BLaER1 treated with 17β-estradiol and CSF1 and Interleukin-3, amounts not matched to agents 10 nM and 100 nM (cell line): ENCODE data around the gene ETV3.

Experiments used
- H3K27ac ChIP-seq, 11 experiments: shearing (Covaris generic); formaldehyde crosslinking; 2 replicates each; pipeline ENCODE4 v1.8.1; 2022
- H3K27me3 ChIP-seq, 11 experiments: shearing (Covaris generic); formaldehyde crosslinking; 2 replicates each; pipeline ENCODE4 v1.8.1; 2022
- H3K36me3 ChIP-seq, 11 experiments: shearing (Covaris generic); formaldehyde crosslinking; 2 replicates each; pipeline ENCODE4 v1.8.1; 2022
- H3K4me1 ChIP-seq, 10 experiments: shearing (Covaris generic); formaldehyde crosslinking; 2 replicates each; pipeline ENCODE4 v1.8.1; 2022
- H3K4me2 ChIP-seq, 11 experiments: shearing (Covaris generic); formaldehyde crosslinking; 2 replicates each; pipeline ENCODE4 v1.8.1; 2022
- H3K4me3 ChIP-seq, 10 experiments: shearing (Covaris generic); formaldehyde crosslinking; 2 replicates each; pipeline ENCODE4 v1.8.1; 2022
- H3K9ac ChIP-seq, 11 experiments: shearing (Covaris generic); formaldehyde crosslinking; 2 replicates each; pipeline ENCODE4 v1.8.1; 2022
- H3K9me3 ChIP-seq, 11 experiments: shearing (Covaris generic); formaldehyde crosslinking; replicated peaks in 1 of 11; 2 replicates each; pipeline ENCODE4 v1.8.1; 2022
- H4K20me1 ChIP-seq, 11 experiments: shearing (Covaris generic); formaldehyde crosslinking; 2 replicates each; pipeline ENCODE4 v1.8.1; 2022
- Cebpa-rat ChIP-seq, 11 experiments: shearing (Covaris generic); IDR thresholded peaks; 2 replicates each; pipeline ENCODE4 v1.8.1; 2022

The ETV3 gene

DNA sequence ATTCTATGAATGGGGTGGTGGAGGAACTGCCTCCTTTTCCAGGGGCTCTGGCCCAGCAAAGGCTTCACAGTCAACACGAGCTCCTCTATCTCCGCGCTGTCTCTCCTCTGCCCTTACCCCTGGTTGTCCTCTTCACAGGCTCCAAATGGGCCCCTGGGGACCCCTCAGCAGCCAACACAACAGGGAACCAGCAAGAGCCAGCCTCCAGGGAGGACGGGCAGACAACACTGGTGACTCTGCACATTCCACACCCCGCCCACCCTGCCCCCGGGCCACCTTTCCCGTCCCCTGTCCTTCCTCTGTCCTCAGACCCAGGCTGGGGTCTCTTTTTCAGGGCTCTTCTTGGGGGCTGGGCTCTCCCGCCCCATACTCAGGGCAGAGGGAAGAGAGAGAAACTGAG lies 17.5 kb upstream of the ETV3 start:
- peak overlapping the region in 9 of 11 experiments; percentile 27 to 61 (median 50); a peak in 15 of 22 replicates for H3K9ac ChIP-seq
- H3K4me2 ChIP-seq: peak overlapping the region; percentile 83 to 95 (median 91)
- H3K9me3 ChIP-seq: no peaks in the 10 kb centered on the region

DNA sequence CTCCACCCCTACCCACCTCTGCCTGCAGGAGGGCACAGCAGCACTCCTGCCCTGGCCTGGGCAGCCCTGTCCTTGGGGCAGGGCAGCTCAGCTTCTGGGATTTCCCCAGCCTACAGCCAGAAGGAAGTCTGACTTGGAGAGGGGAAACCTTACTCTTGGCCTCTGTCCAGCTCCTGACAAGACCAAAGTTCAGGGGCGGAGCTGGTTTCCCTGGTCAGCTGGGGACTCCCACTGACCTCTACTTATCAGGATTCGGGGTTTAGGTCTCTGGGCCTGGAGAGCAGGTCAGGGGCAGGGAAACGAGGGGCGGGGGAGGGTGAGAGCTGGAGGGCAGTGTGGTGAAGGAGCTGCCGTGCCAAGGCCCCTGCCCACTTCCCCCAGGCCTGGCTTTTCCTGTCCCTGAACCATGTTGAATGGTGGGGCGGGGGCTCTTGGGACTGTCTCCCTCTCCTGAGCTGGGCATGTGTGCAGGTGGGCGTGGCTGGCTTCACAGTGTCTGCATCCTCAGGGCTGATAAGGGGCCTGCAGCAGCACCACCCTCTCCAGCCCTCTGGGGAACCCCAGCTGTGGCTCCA lies 16.8 kb upstream of the ETV3 start:
- Histone ChIP-seq H3K4me2 (peak overlapping the region; percentile 83 to 95 (median 91)), H3K27ac (peak overlapping the region in 9 of 11 experiments; percentile 11 to 55 (median 30); a peak in 12 of 22 replicates), H3K4me3 (peak overlapping the region in 5 of 10 experiments; percentile 6 to 33 (median 16); a peak in 5 of 20 replicates)

More for the DNA sequence above, 17.5 kb upstream of the ETV3 start:
- Histone ChIP-seq H3K27ac (peak overlapping the region in 9 of 11 experiments; percentile 11 to 60 (median 44); a peak in 10 of 22 replicates), H4K20me1 (no peaks in the 10 kb centered on the region), H3K4me1 (peaks cover 32 to 62% (median 34%) of the 10 kb centered on the region in 10 experiments), H3K27me3 (no peaks in the 10 kb centered on the region), H3K4me3 (peak overlapping the region in 7 of 10 experiments; percentile 6 to 54 (median 35); a peak in 9 of 20 replicates), H3K36me3 (no peaks in the 10 kb centered on the region)
- TF ChIP-seq Cebpa-rat (IDR thresholded peaks at IDR 0.05): no peak

DNA sequence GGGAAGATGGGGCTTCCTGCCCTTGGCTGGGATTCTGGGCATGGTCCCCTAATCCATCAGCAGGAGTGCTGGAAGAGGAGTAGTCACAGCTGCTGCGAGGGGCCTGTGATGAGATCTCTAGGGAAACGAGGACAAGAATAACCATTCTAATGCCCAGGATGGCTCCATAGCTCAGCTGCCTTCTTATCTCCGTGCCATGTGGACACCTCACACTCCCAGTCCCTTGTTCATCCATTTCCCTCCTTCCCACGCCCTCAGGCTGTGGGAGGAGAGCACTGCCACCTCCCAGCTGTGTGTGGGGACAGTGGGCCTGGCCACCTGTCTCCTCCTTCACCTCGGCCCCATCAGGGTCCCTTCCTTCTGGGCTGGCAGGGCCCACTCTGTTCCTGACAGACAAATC lies 16.1 kb upstream of the ETV3 start:
- Histone ChIP-seq H3K9me3 (no peaks in the 10 kb centered on the region), H3K4me1 (peaks cover 32 to 65% (median 34%) of the 10 kb centered on the region in 10 experiments), H3K27me3 (no peaks in the 10 kb centered on the region), H4K20me1 (no peaks in the 10 kb centered on the region), H3K4me3 (0 out of 20 replicates have a peak overlapping the region, but pooled peaks of 1 of the 10 experiments have one; percentile 11), H3K9ac (0 out of 22 replicates have a peak overlapping the region, but pooled peaks of 1 of the 11 experiments have one; percentile 44), H3K4me2 (peak overlapping the region; percentile 83 to 95 (median 91)), H3K27ac (peak overlapping the region in 6 of 11 experiments; percentile 4 to 55 (median 22); a peak in 4 of 22 replicates), H3K36me3 (no peaks in the 10 kb centered on the region)
- TF ChIP-seq Cebpa-rat (IDR thresholded peaks at IDR 0.05): no peak

More for the DNA sequence above, 16.8 kb upstream of the ETV3 start:
- H4K20me1 ChIP-seq: no peaks in the 10 kb centered on the region
- peaks cover 32 to 65% (median 34%) of the 10 kb centered on the region in 10 experiments for H3K4me1 ChIP-seq
- H3K27me3 ChIP-seq: no peaks in the 10 kb centered on the region
- H3K36me3 ChIP-seq: no peaks in the 10 kb centered on the region
- no peaks in the 10 kb centered on the region for H3K9me3 ChIP-seq
- TF ChIP-seq Cebpa-rat (IDR thresholded peaks at IDR 0.05): no peak
- H3K9ac ChIP-seq: peak overlapping the region in 7 of 11 experiments; percentile 17 to 59 (median 41); a peak in 9 of 22 replicates

DNA sequence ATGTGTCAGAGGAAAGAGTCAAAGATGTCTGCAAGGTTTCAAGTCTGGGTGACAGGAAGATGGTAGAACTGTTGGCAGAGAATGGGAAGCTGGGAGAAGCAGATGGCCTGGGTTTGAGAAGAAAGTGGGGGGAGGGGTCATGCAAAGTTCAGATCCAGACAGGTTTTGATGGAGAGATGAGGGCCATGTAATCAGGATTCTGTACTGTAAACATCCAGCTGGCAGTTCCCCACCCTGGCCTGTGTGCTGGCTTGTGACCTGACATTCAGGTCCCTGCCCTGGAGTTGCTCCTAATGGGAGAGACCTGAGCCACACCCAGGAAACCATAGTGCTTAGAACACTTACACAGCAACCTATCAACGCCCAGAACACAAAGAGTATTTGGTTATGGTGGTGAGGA lies 15.6 kb upstream of the ETV3 start:
- TF ChIP-seq Cebpa-rat (IDR thresholded peaks at IDR 0.05): no peak
- H3K27me3 ChIP-seq: no peaks in the 10 kb centered on the region
- no peak overlapping the region for H3K9ac ChIP-seq
- H3K27ac ChIP-seq: no peak overlapping the region
- H3K36me3 ChIP-seq: no peaks in the 10 kb centered on the region
- H3K9me3 ChIP-seq: no peaks in the 10 kb centered on the region
- peak overlapping the region; percentile 83 to 95 (median 91) for H3K4me2 ChIP-seq
- no peak overlapping the region for H3K4me3 ChIP-seq
- peaks cover 34 to 69% (median 37%) of the 10 kb centered on the region in 10 experiments for H3K4me1 ChIP-seq
- no peaks in the 10 kb centered on the region for H4K20me1 ChIP-seq

DNA sequence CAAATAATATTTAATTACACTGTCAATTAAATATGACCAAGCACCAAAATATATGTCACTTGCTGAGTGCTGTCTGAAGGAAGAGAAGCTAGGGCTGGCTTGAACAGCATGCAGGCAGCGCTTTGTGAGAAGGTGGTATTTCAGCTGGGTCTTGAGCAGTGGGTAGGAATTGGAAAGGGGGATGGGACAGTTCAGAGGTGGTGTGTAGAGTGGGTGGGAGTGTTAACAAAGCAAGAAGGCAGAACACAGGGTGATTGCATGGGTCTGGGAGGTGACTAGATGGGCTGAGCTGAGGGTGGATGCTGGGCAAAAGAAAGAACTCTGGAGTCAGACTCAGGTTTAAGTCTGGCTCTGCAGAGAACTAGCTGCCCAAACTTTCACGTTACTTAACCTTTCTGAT lies 14.3 kb upstream of the ETV3 start:
- Histone ChIP-seq H3K4me3 (no peak overlapping the region), H3K4me2 (no peak overlapping the region), H3K27me3 (no peaks in the 10 kb centered on the region), H3K36me3 (no peaks in the 10 kb centered on the region), H3K9ac (no peak overlapping the region), H3K4me1 (peaks cover 43 to 69% (median 47%) of the 10 kb centered on the region in 10 experiments), H4K20me1 (no peaks in the 10 kb centered on the region), H3K9me3 (no peaks in the 10 kb centered on the region), H3K27ac (no peak overlapping the region)
- no peak for TF ChIP-seq Cebpa-rat (IDR thresholded peaks at IDR 0.05)

DNA sequence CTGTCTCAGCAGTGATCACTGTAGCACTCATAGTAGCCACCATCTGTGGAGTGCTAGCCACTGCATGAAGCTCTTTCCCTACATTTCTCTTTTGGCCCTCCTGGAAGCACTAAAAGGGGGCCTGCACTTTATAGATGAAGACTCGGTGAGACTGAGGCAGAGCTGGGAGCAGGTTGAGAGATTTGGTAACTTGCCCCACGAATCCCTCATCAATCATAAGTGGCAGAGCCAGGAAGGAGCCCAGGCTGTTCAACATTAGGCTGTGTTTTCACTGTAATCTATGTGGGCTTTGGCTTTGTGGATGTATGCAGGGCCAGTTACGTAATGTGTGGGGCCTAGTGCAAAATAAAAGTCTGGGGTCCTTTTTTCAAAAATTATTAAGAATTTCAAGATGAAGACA lies 13.3 kb upstream of the ETV3 start:
- Histone ChIP-seq H3K27me3 (no peaks in the 10 kb centered on the region), H3K4me1 (peaks cover 43 to 64% (median 46%) of the 10 kb centered on the region in 10 experiments), H3K4me2 (no peak overlapping the region), H3K36me3 (no peaks in the 10 kb centered on the region), H3K9ac (no peak overlapping the region), H3K9me3 (no peaks in the 10 kb centered on the region), H4K20me1 (no peaks in the 10 kb centered on the region), H3K4me3 (no peak overlapping the region), H3K27ac (no peak overlapping the region)
- no peak for TF ChIP-seq Cebpa-rat (IDR thresholded peaks at IDR 0.05)

DNA sequence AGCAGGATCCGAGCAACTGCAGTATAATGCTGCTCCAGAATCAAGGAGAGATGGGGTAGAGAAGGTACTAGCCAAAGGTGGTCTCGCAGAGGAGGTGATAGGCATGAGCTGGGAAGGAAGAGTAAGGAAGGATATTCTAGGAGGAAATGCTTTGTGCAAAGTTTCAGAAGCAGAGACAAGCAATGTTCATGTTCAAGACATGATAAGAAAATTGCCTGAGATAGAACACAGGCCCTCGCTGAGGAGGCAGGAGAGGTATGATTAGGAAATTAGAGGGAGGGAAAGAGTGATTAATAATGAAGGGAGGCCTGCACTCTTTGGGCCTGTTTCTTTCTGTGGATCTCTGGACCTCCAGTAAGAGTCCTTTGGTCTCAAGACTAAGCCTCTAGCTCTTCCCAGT lies 12.9 kb upstream of the ETV3 start:
- H3K36me3 ChIP-seq: no peaks in the 10 kb centered on the region
- no peaks in the 10 kb centered on the region for H3K9me3 ChIP-seq
- no peak overlapping the region for H3K27ac ChIP-seq
- peaks cover 39 to 60% (median 42%) of the 10 kb centered on the region in 10 experiments for H3K4me1 ChIP-seq
- H3K4me2 ChIP-seq: no peak overlapping the region
- no peak overlapping the region for H3K9ac ChIP-seq
- H4K20me1 ChIP-seq: no peaks in the 10 kb centered on the region
- H3K27me3 ChIP-seq: no peaks in the 10 kb centered on the region
- TF ChIP-seq Cebpa-rat (IDR thresholded peaks at IDR 0.05): no peak
- H3K4me3 ChIP-seq: no peak overlapping the region

DNA sequence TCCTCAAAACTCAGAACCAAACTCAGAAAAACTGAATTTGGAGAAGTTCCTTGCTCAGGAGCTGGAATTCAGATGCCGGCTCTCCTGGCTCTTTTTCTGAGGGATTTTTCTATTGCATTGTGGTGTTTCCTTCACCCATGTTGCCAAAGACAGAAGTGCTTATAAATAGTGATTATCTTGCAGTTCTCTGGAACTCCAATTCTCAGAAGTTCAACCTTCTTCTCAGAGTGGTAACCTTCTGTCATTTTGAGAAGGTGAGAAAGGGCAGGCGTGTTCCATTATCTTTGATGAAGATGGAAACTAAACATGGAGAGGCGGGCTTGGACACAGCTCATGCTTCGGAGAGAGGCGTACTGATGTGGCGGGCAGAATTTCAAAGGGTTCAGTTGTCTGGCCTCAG lies 12.4 kb upstream of the ETV3 start:
- Histone ChIP-seq H3K27me3 (no peaks in the 10 kb centered on the region), H3K9me3 (no peaks in the 10 kb centered on the region), H4K20me1 (no peaks in the 10 kb centered on the region), H3K4me2 (no peak overlapping the region), H3K36me3 (no peaks in the 10 kb centered on the region), H3K9ac (no peak overlapping the region), H3K27ac (no peak overlapping the region), H3K4me3 (no peak overlapping the region), H3K4me1 (peaks cover 34 to 57% (median 39%) of the 10 kb centered on the region in 10 experiments)
- TF ChIP-seq Cebpa-rat (IDR thresholded peaks at IDR 0.05): no peak

DNA sequence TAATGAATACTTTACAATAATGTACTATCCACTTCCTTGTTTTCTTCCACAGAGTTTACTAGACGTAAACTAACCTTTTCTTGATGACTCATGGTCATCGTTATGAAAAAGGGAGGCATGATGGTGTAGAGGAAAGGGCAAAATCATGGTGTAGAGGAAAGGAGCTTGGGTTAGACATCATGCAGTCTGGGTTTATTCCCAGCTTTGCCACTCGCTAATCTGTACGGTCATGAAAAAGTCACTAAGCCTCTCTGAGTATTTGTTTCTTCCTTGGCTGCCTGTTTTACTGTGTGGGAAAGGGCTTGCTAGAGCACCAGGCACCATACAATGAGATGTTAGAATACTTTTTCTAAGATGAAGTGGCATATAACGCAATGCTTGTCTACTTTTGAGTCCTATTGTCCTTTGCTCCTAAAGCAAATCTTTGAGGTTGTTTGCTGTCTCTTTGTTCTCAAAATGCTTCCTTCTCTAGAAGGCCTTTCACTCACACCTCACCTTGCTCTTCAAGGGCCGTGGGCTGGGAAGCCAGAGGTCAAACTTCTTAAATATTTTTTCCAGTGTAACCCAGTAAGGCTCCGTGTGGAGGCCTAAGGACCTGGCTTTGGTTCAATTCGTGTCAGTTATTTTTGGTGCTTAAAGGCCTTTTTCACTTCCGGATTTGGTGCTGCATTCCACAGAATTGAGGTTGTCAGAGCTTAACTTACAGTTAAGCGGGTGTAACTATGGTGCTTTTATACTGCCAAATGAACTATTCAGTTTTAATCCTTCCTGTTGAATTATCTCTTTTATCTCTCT lies 9.9 kb upstream of the ETV3 start:
- peak overlapping the region in 5 of 11 experiments; percentile 13 to 34 (median 29); a peak in 6 of 22 replicates for H3K9ac ChIP-seq
- TF ChIP-seq Cebpa-rat (IDR thresholded peaks at IDR 0.05): no peak
- peaks cover 10 to 32% (median 15%) of the 10 kb centered on the region in 10 experiments for H3K4me1 ChIP-seq
- peak overlapping the region; percentile 31 to 77 (median 50) for H3K4me2 ChIP-seq
- H4K20me1 ChIP-seq: no peaks in the 10 kb centered on the region
- H3K36me3 ChIP-seq: no peaks in the 10 kb centered on the region
- no peaks in the 10 kb centered on the region for H3K27me3 ChIP-seq
- H3K4me3 ChIP-seq: no peak overlapping the region
- H3K27ac ChIP-seq: peak overlapping the region; percentile 31 to 75 (median 61); a peak in 19 of 22 replicates
- H3K9me3 ChIP-seq: no peaks in the 10 kb centered on the region
